GM19324 (cell line): Measurements from ENCODE around the gene ZNF385D.

Experiments
- ATAC-seq: cut with Tn5 transposase; IDR thresholded peaks from one replicate; pipeline ENCODE4 v1.9.1; 2021; ENCODE audit warnings: mild to moderate bottlenecking, moderate library complexity; ENCODE audit not compliant: unreplicated experiment, low FRiP score

Gene ZNF385D

DNA sequence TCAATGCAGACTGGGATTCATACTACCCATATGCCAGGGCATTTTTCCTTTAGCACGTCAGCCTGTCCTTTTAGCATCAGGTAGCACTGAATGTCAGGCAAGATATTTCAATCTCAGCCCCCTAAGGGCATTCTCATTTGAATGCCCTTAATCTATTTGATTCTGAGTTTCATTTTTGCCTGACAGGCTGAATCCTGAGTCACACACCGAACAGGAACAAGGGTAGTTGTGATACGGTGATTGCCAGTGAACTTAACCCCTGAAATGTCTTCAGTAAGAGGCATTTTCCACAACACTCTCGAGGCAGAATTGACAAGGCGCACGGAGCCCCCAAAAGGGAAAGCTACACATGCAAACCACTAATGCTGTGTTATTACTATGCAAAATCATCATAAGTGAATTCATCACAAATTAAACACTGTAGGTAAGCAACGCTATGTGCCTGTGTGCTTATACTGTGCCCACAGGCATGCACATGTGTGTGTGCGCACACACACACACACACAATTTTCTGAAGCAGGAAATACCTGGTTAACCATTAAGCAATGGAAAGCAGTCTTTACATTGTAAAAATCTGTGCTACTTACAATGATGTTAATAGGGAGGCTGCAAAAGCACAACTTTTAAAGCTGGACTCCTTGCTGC lies 130.4 kb downstream of the ZNF385D start:
- ATAC-seq, result no peak

DNA sequence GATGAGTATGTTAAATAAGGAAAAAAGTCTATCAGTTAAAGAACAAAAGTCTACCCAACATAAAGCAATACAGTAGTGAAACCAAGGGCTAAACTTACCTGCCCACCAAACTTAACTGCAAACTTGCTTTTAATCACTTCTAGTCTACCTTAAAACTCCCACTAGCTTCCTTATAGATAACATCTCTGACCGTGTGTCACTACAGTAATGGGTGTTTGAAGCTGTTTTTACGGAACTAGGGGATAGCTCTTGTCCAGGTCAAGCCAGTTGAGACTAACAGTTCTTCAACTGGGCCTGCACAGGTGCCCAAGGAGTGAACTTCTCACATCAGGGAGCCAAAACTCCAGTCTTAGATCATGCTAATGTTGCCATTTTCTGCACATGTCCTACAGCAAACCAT lies 132.3 kb downstream of the ZNF385D start:
- no peak for ATAC-seq

DNA sequence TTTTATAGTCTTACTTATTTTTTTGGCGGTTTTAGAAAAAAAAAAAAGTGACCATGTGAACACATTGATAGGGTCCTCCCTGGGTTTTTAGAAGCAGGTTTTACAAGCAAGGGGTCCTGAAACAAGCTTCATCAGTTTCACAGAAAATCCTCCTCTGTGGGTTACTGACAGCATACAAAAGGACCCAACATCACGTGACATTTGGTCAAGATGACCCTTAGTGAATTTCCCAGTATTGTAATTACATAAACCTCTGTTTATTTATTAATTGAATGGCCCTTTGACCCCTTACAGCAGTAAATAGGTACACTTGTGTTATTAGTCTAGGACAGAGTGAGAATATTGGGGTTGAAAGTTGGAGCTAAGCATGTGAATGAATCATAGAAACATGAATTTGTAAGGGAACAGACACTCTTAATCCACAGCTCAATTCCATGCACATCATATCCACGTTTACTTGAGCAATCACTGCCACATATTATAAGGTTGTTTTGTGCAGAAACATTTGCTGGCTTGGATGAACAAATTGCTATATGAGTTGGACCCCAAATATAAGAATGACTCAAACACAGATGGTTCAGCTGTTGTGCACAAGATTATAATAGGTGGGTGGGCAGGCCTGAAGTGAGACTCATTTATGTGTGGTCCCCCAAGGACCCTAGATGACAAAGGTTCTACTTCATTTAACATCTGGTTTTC lies 137.5 kb downstream of the ZNF385D start:
- ATAC-seq, result no peak

DNA sequence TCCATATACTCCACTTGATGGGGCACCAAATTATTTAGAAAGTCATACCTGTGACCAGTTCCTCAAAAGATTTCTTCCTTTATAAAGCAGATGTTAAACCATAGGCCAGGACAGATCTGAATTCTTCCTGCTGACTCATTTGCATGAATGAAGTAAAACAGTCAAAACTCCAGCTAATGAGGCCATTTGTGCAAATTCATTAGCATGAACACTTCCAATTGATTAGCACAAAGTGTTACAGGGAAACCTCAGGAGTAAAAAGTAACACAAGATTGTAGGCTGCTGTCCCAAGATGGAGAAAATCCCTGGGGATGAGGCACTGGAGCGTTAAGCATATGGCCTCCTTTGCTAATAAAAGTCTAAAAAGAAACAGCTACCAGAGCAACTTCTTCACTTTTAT lies 149.8 kb downstream of the ZNF385D start:
- no peak for ATAC-seq

DNA sequence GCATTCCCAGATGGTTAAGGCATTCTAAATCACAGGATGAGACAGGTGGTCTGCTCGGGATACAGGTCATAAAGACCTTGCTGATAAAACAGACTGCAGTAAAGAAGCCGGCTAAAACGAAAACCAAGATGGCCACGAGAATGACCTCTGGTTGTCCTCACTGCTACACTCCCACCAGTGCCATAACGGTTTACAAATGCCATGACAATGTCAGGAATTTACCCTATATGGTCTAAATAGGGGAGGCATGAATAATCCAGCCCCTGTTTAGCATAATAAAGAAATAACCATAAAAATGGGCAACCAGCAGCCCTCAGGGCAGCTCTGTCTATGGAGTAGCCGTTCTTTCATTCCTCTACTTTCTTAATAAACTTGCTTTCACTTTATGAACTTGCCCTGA lies 151.1 kb downstream of the ZNF385D start:
- no peak for ATAC-seq

DNA sequence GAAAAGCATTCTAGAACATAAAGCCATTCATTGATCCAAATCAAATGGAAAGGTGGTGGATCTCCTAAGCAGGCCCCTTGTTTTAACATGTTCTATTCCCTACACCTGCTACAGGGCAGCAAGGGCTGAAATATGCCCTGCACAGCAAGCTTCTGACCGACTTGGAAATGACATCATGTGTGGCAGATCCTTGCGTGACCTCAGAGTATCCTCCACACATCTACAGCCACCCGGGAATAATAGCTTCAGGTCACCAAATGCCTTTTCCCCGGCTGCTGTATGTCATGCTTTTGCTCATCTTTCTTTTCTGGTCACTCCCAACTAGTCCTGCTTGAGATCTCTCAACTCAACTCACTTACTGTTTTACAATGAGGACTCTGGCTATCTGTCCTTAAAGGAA lies 158.2 kb downstream of the ZNF385D start:
- no peak for ATAC-seq

DNA sequence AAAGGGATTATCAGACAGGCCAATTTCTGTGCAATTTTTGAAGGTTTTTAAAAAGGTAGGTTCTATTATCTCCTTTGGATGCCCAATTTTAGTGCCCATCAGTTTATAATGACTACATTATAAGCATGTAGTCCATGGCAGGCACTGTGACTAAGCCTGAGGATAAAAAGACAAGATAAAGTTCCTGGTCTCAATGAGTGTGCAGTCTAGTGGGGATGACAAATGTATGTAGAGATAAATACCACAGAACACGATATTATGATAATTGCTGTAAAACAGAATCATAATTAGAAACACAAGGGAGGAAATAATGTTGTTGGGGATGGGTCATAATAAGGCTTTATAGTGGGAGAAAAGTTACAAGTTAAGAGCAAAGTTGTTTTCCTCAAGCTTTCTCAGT lies 163.1 kb downstream of the ZNF385D start:
- ATAC-seq, result no peak

DNA sequence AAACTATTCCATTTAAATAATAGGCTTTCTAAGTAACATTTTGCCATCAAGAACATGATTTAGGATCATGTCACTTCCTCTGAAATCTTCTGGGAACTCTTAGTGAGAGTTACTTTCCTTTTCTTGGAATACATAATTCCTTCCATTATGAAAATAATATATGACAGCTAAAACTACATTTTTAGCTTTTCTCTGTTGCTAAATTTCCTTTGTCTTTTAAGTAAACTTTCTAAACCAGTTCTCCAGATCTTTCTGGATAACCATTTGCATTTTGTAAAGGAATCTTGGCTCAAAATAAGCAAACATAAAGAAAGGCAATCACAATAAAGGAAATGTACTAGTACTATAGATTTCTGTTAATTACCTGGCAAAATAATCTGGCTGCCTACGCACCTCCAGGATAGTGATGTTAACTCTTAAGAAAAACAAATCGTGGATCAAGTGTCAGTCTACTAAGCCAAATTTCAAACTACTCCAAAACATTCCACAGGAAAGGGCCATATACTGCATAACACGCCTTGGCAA lies 165.7 kb downstream of the ZNF385D start:
- no peak for ATAC-seq

DNA sequence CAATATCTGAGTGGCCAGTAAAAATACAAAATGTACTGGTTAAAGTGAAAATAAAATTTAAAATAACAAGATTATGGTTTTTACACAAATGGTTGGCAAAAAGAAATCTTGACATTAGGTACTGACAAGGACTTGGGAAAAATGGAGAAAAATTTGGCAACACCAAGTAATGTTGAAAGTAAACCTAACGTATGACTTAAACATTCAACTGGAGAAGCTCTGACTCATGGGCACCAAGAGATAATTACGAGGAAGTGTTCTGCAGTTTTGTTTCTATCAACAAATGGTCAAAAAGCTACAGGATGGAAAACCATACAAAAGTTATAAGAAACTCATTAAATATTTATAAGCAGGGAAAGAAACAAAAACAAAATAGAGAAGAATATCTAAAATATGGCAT lies 177.7 kb downstream of the ZNF385D start:
- ATAC-seq, result no peak

DNA sequence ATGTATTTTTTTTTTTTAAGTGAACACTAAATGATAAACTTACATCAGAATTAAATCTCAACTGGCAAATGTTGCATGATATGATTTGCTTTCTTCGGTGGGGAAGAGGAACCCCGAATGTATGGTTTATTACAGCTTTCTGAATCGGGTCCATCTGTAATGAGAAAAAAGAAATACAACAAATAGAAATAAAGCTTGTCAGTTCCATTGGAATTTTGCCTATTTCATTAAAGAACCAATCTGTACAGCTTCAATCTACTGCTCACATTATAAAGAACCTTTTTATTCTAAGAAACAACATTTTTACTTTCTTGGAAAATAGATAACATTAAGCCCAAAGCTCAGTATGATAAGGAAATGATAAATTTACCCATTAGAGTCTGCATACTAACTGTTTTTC lies 186.5 kb downstream of the ZNF385D start:
- ATAC-seq, result no peak

DNA sequence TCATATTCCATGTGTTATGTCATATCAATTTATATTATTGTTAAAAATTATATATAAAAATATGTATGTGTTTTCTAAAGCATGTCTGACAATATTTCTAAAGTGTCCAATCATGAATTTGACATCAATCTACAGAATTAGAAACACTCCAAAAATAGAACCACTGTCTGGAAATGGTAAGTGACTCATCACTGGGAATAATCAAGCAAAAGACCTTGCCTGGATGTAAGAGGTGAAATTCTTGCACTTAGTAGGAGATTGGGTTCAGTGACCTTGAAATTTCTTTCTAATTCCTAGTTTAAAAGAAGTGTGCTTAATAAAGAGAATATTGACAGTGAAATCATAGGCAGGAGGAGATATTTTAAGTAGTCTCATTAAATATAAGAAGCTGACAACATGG lies 188.8 kb downstream of the ZNF385D start:
- no peak for ATAC-seq

DNA sequence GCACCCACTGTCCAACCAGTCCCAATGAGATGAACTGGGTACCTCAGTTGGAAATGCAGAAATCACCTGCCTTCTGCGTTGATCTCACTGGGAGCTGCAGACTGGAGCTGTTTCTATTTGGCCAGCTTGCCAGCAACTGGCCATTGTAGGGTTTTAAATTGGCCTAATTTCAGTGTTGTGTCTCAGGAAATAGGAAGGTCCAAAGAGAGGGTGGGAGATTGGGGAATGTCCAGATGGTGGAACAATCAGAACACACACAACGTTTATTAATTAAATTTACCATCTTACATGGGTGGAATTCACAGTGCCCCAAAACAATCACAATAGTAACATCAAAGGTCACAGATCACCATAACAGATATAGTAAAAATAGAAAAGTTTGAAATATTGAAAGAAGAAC lies 189.5 kb downstream of the ZNF385D start:
- no peak for ATAC-seq

DNA sequence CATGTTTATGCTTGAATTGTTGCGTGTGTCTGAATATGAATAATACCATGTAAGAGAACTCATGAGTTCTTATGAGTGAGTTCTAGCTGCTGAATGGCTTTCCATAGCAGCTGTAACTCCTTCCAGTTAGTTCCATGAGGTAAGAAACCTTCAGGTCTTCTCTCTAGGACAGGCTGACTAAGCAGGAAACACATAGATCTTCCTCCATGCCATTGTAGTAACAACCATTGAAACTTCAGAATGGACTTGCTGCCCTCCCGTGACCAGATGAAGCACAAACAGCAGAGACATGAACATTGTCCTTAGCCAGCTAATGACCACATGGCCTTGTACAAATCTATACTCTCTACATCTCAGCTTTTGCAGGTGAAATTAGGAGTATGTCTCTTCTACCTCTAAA lies 200.0 kb downstream of the ZNF385D start:
- no peak for ATAC-seq

DNA sequence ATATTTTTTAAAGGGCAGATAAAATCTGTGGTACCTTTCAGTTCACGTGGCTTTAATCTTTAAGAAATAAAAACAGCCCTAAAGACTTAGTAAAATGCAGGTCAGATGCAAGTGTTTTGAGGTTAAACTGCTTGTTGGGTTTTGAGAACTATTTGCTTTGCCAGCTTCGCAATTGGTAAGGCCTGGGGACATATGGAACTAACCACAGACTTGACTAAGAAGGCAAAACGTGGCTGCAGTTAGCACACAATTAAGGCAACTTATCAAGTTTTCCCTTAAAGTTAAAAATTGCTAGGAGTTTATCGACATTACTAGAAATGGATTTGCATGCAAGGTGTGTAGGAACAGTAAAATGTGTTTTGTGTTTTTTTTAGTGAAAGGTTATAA lies 206.9 kb downstream of the ZNF385D start:
- ATAC-seq, result no peak

DNA sequence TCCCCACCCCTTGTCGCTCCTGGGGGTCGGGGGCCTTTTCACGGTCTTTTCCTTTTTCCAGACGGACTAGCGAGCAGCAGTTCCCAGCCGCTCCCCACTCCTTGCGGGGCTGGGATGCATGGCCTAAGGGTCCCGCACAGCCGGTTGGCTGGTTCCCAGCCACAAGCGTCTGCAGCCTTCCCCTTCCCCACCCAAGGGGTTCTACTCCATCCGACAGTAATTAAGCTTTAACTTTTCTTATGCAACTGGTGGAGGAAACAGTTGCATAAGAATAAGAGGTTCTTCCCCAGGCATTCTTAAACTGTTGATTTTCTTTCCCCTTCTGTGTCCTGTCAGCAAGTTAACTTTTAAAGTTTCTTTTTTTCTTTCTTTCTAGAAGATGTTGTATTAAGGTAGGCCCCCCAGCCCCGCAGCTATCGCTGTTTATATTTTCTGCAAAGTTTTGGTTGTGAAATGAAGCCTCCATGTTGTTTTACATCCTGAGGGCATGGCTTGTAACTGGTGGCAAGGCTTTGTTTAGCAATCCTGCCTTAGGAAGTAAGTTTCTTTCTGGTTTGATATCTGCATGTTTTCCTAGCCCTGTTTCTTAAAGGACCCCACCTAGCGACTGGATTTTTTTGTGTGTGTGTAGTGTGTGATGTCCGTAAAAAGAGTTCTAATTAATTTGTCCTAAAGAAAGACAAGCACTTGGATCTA lies 207.5 kb downstream of the ZNF385D start:
- ATAC-seq, result no peak

DNA sequence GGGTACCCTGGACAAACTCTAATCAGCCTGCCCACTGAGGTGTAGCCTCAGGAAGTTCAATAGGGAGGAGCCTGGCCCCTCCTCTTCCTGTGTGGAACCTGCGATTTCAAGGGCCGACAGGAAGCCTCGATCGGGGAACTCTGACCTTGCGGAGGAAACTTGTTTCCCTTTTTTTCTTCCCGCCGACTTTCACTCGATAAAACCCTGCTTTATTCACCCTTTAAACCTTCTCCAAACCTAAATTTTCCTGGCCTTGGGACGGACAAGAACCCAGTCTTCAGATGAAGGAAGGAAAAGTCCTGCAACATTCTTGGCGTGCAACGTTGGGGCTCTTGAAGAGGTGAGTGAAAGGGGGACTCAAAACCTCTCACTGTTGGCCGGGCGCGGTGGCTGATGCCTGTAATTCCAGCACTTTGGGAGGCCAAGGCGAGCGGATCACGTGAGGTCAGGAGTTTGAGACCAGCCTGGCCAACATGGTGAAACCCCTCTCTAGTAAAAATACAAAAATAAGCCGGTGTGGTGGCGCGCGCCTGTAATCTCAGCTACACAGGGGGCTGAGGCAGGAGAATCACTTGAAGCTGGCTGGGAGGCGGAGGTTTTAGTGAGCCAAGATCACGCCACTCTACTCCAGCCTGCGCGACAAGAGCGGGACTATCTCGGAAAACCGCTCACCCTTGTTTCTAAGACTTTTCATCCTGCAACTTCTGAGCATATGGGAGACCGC lies 208.2 kb downstream of the ZNF385D start:
- ATAC-seq, result no peak

DNA sequence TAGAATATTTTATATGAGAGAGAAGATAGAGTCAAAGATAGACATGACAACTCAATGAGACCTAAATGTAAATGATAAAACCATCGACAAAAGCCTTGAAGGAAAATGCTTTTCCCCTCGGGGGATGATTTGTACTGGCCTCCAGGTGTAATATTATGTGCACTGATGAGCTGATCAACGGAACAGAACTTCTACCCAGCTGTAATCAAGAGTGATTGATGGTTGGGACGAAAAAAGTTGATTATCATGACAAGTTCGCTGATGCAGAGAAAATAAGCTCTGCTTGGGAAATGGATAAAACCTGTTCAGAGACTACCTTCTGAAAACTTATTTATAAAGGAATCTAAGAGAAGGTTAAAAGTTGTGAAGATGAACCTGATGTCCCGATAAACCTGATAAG lies 210.7 kb downstream of the ZNF385D start:
- ATAC-seq, result no peak

DNA sequence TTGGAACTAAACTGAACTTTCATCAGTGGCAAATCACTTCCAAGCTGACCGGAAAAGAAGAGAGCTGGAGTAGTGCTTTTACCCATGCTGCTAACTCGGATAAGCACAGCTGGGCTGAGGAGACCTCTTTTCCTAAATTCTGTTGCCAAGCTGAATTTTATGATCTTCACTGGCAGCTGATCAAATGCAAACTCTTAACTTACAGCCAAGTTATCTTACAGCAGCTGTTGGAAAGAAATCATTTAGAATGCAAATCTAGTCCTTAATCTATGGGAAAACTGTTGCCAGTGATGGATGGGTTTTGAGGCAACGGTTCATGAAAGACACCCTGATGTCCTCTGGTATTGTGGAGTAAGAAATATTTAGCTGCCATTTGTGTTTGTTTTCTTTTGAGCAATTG lies 216.5 kb downstream of the ZNF385D start:
- ATAC-seq, result no peak

DNA sequence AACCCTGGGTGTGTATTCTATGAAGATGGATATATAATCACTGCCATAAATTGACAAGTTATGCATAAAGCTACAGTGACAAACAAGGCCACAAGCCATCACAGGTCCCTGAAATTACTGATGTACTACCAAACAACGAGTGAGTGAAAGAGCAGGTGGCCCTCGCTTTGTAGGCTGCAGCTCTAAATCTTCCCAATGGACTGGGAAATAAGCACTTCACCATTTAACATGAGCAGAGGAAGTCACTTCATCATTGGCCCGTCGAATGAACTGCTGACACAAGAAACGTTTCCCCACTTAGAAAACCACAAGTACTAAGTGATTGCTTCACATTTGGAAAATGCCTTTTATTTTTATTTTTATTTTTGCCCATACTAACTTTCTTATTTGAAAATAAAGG lies 218.0 kb downstream of the ZNF385D start:
- ATAC-seq, result no peak

DNA sequence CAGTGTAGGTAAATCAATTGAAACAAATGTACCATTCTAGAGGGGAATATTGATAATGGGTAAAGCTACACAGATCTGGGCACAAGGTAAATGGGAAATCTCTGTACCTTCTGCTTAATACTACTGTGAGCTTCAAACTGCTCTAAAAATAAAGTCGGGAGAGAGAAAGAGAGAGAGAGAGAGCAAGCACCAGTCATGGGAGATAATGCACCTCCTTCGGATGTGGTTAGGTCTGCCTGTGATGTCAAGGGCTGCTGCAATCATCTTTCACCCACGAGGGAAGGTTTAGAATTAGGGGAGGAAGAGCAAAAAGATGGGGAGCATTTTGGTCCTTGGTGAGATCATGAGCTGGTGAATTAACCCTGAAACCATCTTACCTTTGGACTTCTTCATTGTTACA lies 219.1 kb downstream of the ZNF385D start:
- ATAC-seq, result no peak
